Fibroblast of the aortic adventitia (primary cell): ENCODE data around the gene RAP1GAP2. TPM values are rescaled to one million over a fixed set of nuclear protein-coding genes. Genes with fewer than 3 reads are reported as not detected.
"Not testable (repeated sequence)": the region's sequence is repeated elsewhere in the genome, so short reads cannot be mapped to it uniquely, and the experiment has no call there.

ENCODE experiments used
- DNase-seq: peaks from one replicate; pipeline ENCODE4 v3.0.0-alpha.2; 2010; ENCODE audit warnings: low read depth
- H3K4me3 ChIP-seq: 2 replicates; pipeline ENCODE4 v1.5.1; 2011; ENCODE audit warnings: low read depth, mild to moderate bottlenecking, control low read depth, low read length, moderate library complexity
- CTCF ChIP-seq: IDR thresholded peaks from 2 replicates; pipeline ENCODE4 v1.5.1; 2011; ENCODE audit warnings: mild to moderate bottlenecking, low read length, control low read depth, inconsistent platforms; ENCODE audit not compliant: insufficient read depth
- total RNA-seq: library from RNA; depleted of rRNA; stranded (reverse); fragments of >200 nt; gene quantifications from 2 replicates; pipeline ENCODE4 v1.2.3, GENCODE V29; 2012; ENCODE audit warnings: low replicate concordance

Gene RAP1GAP2
- total RNA-seq, 1 donor, result 5.0 TPM

GRCh38 chr17:2983255-2983654 lies 187.0 kb downstream of the RAP1GAP2 start:
- H3K4me3 ChIP-seq, result no peak overlapping the region
- no peak for DNase-seq
- TF ChIP-seq CTCF, result no peak

GRCh38 chr17:2985318-2985717 lies 189.1 kb downstream of the RAP1GAP2 start:
- no peak for TF ChIP-seq CTCF
- no peak for DNase-seq
- no peak overlapping the region for H3K4me3 ChIP-seq

GRCh38 chr17:2986925-2987324 lies 190.7 kb downstream of the RAP1GAP2 start:
- DNase-seq, result no peak
- no peak for TF ChIP-seq CTCF
- no peak overlapping the region for H3K4me3 ChIP-seq

GRCh38 chr17:2989396-2989795 lies 193.2 kb downstream of the RAP1GAP2 start:
- not testable (repeated sequence) for H3K4me3 ChIP-seq, DNase-seq

- DNase-seq, result no peak
- H3K4me3 ChIP-seq, result no peak overlapping the region
- no peak for TF ChIP-seq CTCF
Measured at GRCh38 chr17:2989855-2990254, 193.6 kb downstream of the RAP1GAP2 start.

- no peak for DNase-seq
- no peak overlapping the region for H3K4me3 ChIP-seq
- TF ChIP-seq CTCF, result no peak
Measured at GRCh38 chr17:2990396-2990795, 194.2 kb downstream of the RAP1GAP2 start.

GRCh38 chr17:2991396-2992180 lies 195.3 kb downstream of the RAP1GAP2 start:
- not testable (repeated sequence) for H3K4me3 ChIP-seq, DNase-seq

- H3K4me3 ChIP-seq, result no peak overlapping the region
- TF ChIP-seq CTCF, result no peak
- DNase-seq, result no peak
Measured at GRCh38 chr17:2994441-2994840, 198.2 kb downstream of the RAP1GAP2 start.
